Amniotic epithelial cell (primary cell): ENCODE measurements around the gene TMEM191B.
"Not testable (repeated sequence)": the region's sequence is repeated elsewhere in the genome, so short reads cannot be mapped to it uniquely, and the experiment has no call there.

Experiments
- DNase-seq: peaks from one replicate; pipeline ENCODE4 v3.0.0-alpha.2; 2010; ENCODE audit warnings: low read depth

TMEM191B gene

DNA sequence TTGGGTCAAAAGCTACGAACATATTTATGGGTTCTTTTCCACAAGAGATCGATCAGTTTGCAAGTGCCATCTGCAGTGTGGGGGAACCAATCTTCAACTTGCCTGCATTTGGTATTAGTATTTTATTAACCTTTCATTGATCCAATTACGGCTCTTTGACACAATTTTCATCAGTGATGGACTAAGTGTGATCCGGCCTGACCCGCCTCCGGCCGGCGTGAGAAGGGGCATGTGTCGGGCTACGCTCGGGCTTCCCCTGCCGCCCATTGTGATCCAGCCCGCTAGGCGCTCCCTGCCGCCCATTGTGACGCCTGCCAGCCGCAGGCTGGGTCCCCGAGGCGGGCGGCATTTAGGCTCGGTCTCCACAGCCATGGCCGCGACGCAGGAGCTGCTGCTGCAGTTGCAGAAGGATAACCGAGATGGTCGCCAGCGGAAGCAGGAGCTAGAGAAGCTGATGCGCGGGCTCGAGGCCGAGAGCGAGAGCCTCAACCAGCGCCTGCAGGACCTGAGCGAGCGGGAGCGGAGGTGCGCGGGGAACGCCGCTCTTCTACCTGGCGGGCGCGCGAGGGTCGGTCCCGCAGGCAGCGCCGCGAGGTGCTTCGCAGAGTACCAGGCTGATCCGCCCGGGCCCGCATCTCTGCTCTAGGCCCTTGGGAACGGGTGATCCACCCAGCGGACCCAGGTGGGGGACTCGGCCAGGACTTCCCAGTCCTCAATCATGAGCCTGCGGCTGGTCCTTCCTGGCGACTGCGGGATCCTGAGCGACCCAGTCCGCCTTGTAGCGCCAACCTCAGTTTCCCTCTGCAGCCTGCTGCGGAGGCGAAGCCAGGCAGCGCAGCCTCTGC is at the start of gene TMEM191B:
Gene TMEM191B, plus strand, starts transcription at position 51 of the 845 bp plus-strand sequence. Its CDS starts 179 bp downstream, at position 230.
- DNase-seq = not testable (repeated sequence)

DNA sequence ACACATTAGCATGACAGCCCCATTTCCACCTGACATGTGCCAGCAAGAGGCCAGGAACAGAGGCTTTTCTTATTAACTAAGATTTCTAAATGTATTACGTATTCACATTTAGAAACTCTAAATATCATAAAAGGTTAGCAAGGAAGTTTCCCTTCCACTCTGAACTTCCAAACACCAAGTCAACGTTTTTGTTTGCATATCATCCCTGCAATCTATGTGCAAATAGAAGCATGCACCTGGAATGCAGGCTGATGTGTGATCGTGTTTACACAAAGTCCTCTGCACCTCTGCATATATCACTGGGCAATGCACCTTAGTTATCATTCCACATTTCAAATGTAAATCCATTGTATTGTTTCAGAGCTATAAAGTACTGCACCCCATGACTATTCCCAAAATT is 31.4 kb upstream of the TMEM191B start:
- not testable (repeated sequence) for DNase-seq

DNA sequence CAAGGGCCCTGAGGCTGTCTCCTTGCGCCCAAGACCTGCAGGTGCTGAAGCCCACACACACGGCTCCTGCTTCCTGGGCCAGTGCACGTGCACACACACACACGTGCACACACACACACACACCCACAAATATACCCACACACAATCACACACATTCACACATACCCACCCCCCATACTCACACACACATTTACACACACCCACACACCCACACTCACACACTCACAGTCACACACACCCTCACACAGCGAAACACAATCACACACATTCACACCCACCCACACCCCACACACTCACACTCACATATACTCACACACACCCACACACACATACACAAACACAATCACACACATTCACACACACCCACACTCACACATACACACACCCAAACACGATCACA is 16.3 kb upstream of the TMEM191B start:
- DNase-seq = not testable (repeated sequence)

DNA sequence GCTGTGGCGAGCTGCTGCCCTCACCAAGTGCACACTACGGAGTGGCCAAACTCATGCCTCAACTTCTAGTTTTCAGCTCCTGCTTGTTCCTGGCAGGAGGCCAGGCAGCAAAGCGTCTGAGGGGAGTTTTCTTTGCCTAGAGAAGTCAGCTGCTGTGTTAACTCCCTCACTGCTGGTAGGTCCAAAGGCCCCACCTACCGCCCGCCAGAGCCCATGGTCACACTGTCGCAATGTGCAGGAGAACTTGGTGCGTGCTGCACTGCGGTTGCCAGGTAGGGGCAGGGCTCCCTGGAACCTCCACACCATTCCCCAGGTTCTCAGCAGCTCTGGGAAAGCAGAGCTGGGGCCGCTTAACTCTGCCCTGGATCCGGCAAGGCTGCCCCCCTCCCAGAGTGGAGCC is 15.2 kb upstream of the TMEM191B start:
- DNase-seq = not testable (repeated sequence)

DNA sequence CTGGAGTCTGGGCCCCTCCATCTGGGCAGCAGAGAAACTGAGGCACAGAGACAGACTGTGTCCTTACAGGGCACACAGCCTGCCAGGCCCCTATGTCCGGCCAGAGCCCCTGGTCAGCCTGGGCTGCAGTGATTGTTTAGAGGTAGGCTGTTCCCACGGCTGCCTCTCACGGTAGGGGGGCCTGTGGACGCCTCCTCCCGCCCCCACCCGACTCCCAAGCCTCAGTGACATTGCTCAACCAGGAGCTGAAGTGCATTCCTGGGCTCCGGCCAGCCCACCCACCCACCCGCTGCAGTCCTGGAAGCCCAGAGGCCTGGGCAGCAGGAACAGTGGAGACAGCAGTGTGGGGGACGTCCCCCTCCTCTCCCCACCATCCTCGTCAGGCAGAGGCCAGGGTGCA is 14.1 kb upstream of the TMEM191B start:
- DNase-seq = not testable (repeated sequence)

DNA sequence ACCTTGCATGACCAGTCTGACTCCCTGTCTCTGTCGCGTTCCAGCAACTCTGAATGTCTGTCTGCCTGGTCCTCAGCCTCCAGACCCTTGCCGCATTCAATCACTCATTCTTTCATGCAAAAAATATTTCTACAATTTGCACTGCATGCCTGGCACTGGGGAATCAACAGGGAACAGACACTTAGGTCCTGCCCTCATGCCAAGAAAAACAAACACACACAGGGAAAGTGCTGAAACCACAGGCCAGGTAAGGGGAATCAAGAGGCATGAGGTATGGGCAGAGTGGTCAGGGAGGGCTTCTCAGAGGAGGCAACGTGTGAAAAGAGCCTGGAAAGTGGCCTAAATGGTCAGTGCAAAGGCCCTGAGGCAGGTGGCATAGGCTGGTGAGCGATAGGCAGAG is 9.5 kb upstream of the TMEM191B start, which contains the start of gene GGTLC3:
Gene GGTLC3, minus strand, starts transcription at position 101 of the 400 bp plus-strand sequence. CDS start 264 bp downstream, outside the sequence.
- DNase-seq = not testable (repeated sequence)

DNA sequence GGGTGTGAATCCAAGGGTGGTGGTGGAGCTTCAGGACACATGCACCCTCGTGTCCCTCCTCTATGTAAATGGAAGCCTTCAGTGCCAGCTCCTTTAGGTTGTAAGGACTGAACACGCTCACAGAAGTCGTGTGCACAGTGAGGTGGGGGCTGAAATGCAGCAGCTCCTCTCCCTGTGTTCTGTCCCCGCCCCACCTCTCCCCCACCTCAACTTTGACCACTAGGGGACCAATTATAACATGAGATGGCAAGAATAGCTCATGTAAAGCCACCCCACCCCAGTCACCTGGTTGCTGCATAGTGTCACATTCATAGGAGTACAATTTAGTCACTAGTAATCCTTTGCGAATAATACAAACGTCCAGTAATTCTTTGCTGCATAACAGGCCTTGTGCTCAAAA is 4.8 kb upstream of the TMEM191B start:
- not testable (repeated sequence) for DNase-seq

DNA sequence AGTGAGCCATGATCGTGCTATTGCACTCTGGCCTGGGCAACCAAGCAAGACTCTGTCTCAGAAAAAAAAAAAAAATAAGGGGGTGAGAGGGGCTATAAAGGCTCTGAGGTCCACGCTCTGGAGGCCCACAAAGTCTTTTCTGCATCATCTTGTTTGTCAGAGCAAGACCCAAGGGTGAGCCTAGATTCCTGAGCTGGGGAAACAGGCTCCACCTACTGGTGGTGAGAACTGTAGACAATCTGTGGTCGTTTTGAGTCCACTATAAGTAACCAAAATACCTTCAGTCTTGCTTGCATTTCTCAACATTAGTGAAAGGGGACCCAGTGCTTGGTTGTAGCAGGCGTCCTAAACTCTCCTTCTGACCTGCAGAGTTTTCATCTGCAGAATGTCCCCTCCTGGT is 4.3 kb upstream of the TMEM191B start:
- not testable (repeated sequence) for DNase-seq

DNA sequence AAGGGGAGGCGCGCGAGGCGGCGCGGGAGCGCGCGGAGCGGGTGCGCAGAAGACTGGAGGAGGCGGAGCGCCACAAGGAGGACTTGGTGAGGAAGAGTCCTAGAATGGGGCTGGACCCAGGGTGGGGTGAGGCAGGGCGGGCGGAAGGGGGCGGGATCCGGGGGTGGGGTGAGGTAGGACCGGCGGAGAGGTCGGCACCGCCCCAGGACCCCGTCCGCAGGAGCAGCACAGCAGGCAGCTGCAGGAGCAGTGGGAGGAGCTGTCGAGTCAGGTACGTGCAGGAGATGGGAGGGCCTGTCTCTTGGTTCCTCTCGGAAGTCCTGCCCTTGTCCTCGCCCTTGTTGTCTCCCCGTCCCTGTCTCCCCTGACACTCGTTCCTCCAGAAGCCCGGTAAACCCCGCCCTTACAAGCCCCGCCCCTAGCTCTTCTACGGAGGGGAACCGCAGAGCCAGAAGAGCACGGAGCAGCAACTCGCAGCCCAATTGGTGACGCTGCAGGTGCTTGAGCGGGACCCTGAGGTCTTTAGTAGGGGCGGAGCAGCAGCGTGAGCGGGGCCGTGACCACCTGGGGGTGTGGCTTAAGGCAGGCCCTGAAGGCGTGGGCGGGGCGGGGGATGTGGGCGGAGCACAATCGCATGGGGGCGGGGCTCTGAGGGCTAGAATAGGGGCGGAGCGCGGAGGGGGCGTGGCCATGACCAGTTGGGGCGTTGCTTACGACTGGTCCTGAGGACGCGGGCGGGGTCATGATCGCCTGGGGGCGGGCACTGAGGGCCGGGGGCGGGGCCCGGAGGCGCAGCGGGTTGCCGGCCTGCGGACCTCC is 1.2 kb downstream of the TMEM191B start:
- DNase-seq = peak; percentile 73

DNA sequence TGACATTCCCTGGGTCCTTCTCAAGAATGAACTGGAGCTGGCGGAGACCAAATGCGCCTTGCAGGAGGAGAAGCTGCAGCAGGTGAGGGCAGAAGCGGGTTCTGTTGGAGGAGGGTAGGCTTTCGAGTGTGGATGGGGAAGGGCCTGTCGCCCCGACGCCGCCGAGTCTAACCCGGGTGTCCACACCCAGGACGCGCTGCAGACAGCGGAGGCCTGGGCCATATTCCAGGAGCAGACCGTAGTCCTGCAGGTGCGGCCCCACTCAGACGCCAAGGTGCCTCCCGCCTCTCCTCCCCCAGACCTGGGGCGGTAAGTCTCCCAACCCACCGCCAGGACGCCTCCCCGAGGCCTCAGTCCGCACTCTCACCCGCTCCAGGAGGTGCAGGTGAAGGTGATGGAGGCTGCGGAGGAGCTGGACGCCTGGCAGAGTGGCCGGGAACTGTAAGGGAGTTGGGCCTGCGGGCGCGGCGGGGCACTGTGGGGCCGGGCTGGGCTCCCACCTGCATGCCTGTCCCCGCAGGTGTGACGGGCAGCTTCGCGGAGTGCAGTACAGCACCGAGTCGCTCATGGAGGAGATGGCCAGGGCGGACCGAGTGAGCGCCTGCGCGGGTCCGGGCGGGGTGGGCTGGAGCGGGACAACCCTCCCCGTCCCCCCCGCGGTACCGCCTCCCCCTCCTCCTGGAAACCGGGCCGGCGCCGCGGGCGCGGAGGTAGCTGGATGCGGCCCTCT is 2.0 kb downstream of the TMEM191B start:
- not testable (repeated sequence) for DNase-seq

DNA sequence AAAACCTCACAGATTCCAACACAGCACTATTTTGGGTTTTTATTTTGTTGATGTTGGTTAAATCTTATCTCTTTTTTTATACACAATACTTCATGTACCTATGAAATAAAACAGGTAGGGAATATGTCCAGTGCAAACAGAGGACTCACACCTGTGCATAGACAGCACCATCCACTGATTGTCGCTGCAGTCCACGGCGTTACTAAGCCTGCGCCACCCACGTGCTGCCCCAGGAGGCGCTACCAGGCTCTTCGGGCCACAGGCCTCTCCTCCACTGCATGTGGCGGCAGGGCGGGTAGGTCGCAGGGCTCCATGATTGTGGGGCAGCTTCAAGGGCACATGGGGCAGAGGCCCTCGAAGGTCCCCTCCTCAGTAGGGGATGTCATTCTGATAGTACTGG is 6.0 kb downstream of the TMEM191B start:
- DNase-seq = not testable (repeated sequence)

DNA sequence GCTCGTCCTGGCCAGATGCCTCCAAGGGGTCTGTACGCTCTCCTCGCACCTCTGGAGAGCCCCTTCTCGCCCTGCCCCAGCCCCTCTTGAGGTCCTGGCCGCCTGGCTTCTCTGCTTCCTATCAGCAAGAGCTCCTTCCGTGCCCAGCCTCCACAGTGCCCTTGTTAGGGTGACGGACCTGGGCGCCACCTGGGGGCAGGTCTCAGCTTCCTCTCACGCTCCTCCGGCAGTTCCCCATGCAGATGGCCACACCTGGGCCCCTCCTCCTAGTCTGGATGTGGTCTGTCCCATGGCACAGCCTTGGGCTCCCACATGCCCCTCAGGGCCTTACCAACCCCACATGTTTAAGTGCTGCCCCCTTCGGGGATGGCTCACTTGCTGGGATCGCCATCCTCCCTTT is 6.7 kb downstream of the TMEM191B start:
- not testable (repeated sequence) for DNase-seq

DNA sequence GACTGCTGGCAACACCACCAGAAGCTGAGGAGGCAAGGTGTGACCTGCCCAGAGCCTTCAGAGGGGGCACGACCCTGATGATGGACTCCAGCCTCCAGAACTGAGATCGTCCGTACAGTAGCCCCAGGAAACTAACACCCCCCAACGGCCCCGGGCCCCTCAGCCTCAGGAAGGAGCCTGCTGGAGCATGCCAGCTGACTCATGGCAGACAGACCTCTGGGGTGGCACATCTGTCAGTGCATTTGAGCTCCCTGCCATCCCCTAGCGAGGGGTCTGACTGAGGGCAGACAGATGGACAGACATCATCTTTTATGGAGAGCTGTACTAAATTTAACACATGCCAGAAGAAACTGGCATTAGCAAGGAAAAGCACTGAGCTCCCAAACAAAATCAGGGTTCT is 12.4 kb downstream of the TMEM191B start:
- DNase-seq = not testable (repeated sequence)

DNA sequence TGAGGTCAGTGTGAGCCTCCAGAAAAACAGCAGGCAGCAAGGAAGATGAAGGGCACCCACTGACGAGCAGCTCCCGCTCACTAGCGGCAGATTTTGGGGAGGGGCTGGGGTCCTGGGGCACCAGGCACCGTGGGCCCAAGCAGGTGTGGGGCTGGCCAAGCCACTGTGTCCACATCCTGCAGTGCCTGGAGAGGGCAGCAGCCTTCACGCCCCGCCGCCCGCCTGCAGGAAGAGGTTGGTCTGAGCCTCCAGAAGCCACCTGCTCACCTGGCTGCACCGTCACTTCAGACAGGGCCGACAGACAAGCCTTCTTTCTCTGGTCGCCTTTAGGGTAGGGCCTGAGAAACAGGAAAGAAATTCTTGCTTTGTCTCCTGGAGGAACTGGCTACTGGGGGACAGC is 15.8 kb downstream of the TMEM191B start:
- not testable (repeated sequence) for DNase-seq

DNA sequence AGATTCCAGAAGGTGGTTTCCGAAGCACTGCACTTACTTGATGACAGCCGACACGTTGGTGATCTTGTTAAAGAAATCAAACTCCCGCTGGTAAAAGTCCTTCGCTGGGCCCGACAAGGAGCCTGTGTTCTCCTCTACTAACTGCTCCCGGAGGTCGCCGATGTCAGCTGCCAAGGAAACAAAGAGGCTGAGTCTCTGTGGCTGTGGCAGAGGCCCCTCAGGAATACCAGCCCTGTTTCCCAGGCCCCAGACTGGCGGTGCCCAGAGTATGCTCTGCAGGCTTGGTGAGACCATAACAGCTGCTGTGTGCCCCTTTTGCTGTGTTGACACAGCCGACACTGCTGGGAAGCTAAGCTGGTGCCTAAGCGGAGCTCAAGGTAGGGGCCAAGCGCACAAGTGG is 17.0 kb downstream of the TMEM191B start:
- DNase-seq = not testable (repeated sequence)

DNA sequence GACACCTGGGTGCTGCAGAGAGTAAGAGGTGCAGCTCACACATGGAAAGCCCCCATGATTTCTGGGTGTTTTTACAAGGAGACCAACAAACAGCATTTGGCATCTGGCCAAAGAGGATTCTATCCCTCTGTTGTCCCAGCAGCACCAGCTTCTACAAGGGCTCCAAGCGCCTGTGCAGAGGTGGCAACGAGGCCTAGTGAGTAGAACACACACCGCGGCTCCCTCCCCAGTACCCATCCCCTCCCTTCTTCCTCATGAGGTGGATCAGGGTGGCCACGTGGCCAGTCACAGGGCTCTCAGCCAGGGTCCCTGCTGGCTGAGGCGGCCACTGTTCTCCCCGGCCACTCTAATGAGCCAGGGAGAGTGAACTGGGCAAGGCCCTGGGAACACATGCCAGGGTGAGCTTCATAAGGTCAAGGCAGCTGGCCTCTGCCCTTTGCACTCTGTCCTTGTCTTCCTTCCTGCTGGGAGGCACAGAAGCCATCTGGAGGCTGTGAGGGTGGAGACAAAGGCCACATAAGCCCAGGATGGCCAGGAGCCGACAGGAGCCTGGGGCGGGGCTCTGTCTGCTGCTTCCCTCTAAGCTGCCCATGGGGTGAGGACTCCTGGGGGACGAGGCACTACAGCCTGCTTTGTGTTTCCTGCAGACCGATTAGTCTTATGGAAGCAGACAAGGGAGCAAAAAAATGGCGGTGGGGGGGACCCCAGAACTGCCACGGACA is 22.0 kb downstream of the TMEM191B start:
- DNase-seq = not testable (repeated sequence)

DNA sequence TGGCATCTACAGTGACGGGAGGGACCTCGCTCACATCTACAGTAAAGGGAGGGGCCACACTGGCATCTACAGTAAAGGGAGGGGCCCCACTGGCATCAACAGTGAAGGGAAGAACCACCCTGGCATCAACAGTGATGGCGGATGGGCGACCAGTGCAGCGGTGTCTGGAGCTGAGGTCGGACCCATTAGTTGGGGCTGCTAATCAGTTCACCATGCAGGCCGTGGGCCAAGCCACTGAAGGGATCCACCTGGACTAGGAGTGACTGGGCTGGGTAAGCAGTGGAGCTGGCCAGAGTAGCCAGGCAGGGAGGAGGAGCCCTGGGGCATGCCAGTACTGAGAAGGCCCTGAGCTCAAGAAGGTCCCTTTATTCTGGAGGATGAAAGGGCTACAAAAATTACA is 23.4 kb downstream of the TMEM191B start:
- not testable (repeated sequence) for DNase-seq

DNA sequence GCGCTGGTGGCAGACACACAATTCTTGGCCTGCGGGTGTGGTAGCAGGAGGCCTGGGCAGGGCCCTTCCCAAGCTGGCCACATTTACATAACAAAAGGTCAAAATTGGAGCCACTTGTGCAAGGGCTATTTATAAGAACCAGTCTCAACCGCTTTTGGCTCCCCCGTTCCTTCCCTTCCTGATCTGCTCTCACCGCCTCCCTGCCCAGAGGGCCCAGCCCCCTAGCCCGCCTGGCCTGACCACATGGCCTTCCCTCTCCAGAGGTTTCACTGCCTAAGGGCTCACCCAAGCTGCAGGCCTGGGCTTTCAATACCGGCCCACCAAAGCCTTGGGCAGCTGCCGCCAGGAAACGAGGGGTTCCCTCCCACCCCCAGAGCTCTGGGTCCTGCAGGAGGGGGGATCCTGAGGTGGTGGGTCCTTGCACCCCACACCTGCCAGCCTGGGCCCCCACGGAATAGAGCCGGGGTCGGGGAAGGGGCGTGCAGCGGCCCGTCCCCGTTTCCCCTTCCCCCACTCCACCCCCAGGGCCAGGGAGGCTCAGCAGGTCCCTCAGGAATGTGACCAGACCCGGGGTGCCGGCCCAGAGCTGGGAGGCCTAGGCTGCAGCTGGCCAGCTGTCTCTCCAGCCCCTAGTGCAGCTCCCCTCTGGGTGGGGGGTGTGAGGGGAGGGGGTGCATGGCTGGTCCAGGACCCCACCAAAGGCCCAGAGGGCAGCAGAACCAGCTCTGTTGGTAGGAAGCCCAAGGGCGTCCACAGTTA is 25.4 kb downstream of the TMEM191B start:
- not testable (repeated sequence) for DNase-seq

DNA sequence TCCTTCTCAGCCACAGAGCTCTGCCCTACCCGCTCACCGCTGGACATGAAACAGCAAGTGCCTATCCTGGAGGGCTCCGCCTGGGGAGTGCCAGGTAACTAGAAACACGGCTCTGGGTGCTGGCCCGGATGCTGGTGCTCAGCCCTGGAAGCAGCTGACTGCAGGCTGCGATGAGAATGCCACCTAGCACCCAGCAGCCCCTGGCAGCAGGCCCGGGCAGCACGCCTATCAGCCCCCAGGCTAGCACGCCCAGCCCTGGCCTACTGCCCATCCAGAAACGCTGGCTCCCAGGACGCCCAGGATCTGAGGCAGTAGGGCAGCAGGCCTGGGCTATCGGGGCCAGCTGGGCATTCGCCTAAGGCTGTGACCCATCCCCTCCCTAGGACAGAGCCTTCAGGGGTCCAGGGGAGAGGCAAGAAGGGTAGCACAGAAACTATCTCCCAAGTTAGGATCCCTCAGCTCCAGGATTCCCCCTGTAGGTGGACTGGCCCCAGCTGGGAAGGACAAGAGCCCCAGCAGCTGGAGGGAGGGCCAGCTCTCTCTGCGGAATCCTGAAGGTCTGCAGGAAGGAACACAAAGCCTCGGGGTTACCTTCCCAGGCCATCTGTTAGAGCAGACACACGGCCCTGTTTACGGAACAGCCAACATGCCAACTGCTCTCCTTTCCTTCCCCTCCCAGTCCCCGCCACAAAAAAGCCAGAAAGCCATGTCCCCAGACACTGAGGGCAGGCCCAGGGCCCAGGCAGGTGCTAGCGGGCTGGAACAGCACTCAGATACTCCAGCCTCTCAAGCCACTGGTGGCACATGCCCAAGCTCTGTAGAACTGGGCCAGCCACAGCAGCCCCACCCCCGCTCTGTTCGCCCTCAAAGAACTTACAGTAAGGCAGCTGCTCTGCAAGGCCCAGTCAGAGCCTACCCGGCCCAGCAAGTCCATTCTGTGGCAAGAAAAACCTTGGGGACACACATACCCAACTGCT is 27.0 kb downstream of the TMEM191B start:
- DNase-seq = not testable (repeated sequence)
